ENCODE results near the gene TMEM222. TPM values are rescaled to one million over a fixed set of nuclear protein-coding genes. Genes with fewer than 3 reads are reported as not detected.

Gene TMEM222
- total RNA-seq, 1 experiment from 2014 or later, result 34.8 TPM

DNA sequence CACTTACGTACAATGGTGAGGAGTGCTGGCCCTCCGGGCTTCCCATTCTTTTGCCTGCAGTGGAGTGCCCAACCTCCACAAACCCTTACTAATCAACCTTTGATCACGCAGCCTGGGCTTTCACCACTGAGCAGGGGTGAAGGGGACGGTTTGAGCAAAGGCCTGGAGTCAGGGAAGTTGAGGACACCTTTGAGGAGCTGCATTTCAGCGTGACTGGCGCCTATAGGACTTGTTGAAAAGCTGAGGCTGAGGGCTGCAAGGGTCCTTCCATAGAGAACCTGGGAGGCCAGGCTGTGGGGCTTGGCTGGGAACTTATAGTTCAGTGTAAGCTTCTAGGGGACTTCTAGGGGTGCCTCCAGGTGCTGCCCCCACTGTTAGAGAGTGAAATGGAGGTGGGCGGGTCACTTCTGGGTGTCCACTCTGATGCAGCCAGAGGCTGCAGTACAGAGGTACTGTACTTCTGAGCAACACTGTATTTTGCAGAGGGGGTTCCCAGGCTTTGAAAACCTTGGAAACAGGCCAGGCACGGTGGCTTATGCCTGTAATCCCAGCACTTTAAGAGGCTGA, 29.7 kb downstream of the TMEM222 start:
- in situ Hi-C loops (cut with HindIII; ENCODE audit: low pct_unique_long_range_greater_than_20kb, low sequenced_read_pairs), result no loop called here
- DNase-seq (ENCODE audit: low read depth), result no peak

DNA sequence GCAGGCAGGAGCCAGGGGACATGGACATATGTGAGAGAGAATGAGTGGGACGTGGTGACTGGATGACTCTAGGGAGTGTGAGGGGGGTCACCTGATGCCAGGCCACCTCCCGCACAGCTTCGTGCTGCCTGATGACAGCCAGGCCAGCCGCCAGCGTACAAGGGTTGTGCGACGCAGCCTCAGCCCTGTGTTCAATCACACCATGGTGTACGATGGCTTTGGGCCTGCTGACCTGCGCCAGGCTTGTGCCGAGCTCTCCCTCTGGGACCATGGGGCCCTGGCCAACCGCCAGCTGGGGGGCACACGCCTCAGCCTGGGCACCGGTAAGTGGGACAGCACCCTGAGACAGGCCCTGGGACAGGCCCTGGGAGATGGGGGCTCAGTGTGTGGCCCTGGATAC, 31.2 kb downstream of the TMEM222 start:
- DNase-seq (ENCODE audit: low read depth), result no peak
- in situ Hi-C loops (cut with HindIII; ENCODE audit: low pct_unique_long_range_greater_than_20kb, low sequenced_read_pairs), result no loop called here

DNA sequence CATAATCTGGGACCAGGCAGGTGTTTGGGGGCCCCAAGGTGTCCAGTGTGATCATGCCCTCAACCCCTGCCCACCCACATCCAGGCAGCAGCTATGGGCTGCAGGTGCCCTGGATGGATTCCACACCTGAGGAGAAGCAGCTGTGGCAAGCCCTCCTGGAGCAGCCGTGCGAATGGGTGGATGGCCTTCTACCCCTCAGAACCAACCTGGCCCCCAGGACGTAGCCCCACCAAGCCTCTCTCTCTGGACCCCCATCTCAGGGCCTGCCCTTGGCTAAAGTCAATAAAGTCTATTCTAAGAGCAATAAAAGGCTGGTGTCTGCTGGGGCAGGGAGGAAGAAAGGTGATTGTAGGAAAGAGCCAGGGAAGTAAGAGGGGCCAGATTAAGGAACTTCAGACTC, 31.7 kb downstream of the TMEM222 start:
- in situ Hi-C loops (cut with HindIII; ENCODE audit: low pct_unique_long_range_greater_than_20kb, low sequenced_read_pairs), result no loop called here
- no peak for DNase-seq (ENCODE audit: low read depth)

DNA sequence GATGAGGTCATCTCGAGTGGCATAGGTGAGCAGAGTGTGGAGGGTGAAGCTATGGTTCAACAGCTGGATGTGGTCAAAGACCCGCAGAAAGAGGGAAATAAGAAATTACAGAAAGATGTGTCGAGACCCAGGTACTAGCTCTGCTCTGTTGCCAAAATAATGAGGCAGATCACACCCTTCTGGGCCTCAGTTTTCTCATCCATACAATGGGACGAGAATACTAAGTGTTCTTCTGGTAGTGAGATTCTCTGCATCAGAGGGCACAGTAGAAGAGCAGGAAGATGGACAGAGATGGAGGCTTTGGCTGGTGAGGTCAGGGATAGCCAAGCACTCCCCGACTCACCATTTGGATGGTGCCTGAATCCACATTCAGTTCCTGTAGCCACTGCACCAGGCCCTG, 33.7 kb downstream of the TMEM222 start:
- in situ Hi-C loops (cut with HindIII; ENCODE audit: low pct_unique_long_range_greater_than_20kb, low sequenced_read_pairs), result no loop called here
- no peak for DNase-seq (ENCODE audit: low read depth)

DNA sequence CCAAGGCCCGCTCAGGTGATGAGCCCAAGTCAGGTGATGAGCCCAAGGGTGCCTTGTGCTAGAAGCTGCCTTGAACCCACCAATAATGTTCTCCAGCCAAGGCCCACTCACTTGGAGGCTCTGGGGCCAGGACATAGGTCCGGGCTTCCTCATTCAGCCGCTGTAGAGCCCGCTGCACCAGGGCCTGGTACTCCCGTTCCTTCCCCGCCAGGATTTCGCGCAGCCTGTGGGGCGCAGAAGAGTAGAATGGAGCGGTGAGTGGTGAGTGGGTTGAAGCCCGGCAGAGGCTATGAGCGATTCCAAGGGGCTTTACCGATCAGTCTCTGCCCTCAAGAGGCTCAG, 34.3 kb downstream of the TMEM222 start:
- no peak for DNase-seq (ENCODE audit: low read depth)
- in situ Hi-C loops (cut with HindIII; ENCODE audit: low pct_unique_long_range_greater_than_20kb, low sequenced_read_pairs), result no loop called here

DNA sequence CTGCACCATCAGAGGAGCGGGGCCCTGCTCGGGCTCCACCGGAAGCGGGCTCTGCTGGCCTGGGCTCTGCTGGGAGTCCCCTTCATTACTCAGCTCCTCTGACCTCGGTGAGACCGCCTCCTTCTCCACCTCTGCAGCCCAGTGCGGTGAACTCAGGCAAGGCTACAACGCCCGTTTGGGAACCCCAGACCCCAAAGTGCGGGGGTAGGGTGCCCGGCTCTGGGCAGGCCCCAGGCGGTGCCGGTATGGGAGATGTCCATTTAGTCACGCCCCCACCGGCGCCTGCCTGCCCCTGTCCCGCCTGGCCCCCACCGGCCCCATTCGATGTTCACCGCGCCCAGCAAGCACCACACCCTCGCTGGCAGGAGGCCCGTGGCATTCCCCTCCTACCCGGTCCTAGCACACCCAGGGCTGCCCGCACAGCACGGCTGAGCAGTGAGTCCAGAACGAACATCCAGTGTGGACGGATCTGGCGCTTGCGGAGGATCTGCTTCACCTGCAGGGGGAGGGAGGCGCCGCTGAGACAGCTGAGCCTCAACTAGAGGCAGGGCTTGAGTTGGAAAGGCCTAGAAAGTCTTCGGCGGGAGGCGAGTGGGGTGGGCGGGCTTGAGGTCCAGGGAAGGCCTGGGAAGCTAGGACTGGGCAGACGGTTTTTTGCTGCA, 34.8 kb downstream of the TMEM222 start:
- in situ Hi-C loops (cut with HindIII; ENCODE audit: low pct_unique_long_range_greater_than_20kb, low sequenced_read_pairs), result no loop called here
- no peak for DNase-seq (ENCODE audit: low read depth)

DNA sequence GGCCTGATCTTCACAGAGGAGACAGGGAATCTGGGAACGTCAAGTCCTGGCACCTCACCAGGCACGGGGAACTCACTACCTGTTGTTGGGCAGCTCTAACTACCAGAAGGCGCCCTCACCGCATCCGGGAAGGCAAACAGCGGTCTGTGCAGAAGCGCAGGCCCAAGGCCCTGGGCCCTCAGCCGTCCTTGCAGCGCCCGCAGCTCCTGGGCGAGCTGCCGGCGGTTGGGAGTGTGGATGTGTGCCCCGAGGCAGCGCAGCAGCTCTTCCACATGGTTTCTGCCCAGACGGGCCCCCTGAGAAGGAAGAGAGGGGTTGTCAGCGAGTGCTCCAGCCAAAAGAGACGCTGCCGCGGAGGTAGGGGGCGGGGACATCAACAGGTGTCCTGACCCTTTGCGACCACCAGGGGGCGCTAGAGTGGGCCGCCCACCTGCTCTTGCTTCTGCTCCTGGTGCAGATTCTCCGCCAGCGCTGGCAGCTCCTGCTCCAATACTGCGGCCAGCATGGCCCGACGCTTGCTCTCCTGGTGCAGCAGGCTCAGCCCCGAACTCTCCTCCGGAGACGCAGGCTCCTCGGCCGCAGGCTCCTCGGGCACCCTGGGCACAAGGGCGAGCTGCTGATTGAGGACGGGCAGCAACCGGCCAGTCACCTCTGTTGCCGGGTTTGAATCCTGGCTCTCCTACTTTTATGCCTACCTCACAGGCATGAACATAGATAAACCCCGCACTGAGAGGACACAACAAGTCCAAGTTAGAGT, 35.5 kb downstream of the TMEM222 start:
- in situ Hi-C loops (cut with HindIII; ENCODE audit: low pct_unique_long_range_greater_than_20kb, low sequenced_read_pairs), result no loop called here
- DNase-seq (ENCODE audit: low read depth), result peak; percentile 51

DNA sequence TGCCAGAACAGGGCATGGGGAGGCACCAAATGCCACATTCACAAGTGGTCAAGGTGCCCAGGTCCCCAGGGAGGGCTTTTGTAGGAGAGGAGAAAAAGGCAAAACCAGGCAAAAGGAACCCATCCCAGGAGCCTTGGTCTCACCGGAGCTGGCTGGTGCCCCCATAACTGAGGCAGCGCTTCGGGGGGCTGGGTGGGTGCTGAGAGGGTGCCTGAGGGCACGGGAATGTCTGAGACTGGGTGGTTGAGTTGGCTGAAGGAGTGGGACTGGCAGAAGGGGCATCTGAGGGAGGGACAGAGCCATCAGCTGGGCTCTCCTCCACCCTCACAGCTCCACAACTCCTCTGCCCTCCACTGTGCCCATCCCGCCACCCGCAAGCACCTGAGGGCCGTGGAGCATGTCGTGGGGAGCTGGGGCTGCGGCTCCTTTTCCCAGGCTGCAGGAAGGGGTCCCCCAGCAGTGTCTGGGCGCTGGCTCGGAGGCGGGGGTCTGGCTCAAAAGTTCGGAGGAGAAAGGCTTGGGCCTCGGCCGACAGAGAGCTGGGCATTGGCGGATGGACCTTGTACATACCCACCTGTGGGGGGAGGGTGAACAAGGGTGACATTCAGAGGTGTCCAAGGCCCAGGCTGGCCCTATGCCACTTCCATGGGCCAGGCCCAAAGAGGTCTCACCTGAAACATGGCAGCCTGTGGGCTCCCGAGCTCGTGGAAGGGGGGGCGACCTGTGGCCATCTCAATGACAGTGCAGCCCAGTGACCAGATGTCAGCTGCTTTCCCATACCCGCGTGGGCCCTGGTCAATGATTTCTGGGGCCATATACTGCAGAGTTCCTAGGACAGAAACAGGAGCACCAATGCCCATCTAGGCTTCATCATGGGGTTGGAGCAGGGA, 36.3 kb downstream of the TMEM222 start:
- in situ Hi-C loops (cut with HindIII; ENCODE audit: low pct_unique_long_range_greater_than_20kb, low sequenced_read_pairs), result no loop called here
- no peak for DNase-seq (ENCODE audit: low read depth)

DNA sequence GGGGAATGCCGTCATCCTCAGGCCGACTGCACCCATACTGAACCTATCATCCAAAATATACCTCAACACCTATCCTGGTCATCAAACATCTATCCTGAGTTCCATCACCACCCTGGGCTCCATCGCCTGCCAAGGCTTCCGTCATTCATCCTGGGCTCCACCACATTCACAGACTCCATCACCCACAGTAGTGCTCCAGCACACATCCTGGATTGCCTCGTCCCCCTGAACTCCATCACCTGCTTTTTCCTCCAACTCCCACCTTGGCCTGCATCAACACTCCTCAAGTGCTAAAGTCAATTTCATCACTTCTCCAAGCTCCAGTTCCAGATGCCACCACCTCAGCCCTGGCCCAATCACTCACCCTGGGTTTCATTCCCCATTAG, 37.0 kb downstream of the TMEM222 start:
- DNase-seq (ENCODE audit: low read depth), result no peak
- in situ Hi-C loops (cut with HindIII; ENCODE audit: low pct_unique_long_range_greater_than_20kb, low sequenced_read_pairs), result no loop called here

DNA sequence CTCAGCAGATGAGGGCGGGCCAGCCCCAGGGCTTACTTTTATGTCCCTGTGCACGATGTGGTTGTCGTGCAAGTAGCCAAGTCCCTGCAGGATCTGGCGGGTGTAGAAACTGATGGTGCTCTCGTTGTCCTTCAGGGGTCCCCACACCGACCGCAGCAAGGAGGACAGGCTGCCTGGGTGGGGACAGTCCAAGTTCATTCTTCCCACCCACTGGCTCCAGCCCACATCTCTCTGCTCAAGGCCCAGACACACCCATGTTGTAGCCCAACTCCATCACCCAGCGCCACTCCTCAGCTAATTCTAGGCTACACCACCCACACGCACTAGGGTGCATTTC, 37.8 kb downstream of the TMEM222 start:
- DNase-seq (ENCODE audit: low read depth), result no peak

DNA sequence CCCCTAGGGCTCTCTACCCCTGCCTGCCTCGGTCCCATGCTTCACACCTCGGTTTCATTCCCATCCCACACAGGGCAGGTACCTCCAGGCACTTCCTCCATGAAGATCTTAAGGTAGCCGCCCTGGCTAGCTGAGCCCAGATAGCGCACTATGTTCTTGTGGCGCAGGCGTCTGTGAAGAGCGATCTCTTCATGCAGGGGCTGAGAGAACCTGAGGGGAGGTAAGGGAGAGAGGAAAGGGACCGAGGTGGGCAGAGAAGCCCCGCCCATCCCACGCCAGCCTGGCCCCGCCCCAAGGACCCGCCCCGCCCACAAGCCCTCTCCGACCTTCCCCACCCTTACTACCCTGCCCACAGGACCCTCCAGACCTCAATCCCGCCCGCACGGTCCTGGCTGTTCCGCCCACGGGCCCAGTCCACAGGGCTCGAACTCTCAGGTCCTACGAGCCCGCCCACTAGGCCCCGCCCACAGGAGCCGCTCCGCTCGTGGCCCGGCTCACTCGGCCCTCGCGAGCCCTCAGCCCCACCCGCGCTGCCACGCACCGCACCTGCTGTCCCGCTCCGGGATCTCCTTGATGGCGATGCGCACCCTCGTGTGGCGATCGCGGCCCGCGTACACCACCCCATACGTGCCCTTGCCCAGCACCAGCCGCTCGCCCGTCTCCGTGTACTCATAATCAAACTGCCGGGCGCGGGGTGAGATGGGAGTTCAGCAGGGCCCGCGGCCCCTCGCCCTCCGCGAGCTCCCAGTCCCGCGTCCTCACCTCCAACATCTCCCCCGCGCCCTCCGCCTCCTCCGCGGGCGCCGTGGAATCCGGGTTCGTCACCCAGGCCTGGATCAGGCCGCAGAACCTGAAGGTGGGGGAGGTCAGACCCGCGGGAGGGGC, 38.4 kb downstream of the TMEM222 start:
- DNase-seq (ENCODE audit: low read depth), result no peak
- in situ Hi-C loops (cut with HindIII; ENCODE audit: low pct_unique_long_range_greater_than_20kb, low sequenced_read_pairs), result no loop called here

More for the DNA sequence above, 37.8 kb downstream of the TMEM222 start:
- in situ Hi-C loops (cut with HindIII; ENCODE audit: low pct_unique_long_range_greater_than_20kb, low sequenced_read_pairs), result no loop called here

DNA sequence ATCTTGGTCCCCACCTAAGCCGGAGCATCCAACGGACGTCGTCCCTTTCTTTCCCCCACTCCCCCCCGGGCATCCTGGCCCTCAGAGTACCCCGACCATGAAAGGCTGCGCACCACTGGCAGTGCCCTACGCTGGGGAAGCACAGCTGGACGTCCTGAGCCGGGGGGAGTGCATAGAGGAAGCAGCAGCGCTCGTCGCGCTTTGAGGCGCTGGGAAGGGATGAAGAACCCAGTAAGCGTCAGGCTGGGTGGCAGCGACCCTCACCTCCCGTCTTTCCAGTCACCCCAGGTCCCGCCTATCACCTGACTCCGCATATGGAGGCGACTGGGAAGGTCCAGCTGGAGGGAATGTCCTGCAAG, 39.1 kb downstream of the TMEM222 start:
- in situ Hi-C loops (cut with HindIII; ENCODE audit: low pct_unique_long_range_greater_than_20kb, low sequenced_read_pairs), result no loop called here
- DNase-seq (ENCODE audit: low read depth), result no peak

DNA sequence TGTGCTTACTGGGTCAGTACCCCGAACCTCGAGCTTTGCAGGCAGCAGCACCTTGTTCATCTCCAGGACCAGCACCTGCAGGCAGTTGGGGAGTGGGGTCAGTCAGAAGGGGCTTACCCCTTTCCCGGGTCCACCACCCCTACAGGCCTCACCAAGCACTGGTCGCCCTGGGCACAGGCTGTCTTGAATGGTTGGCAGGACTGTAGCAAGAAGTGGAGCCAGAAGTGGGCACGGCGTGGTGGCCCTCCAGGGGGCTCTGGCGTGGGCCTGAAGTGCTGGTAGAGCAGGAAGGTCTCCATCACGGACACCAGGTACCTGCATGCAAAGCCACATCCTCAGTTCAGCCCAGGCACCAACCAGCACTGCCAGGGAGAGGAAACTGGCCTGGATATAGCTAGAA, 39.6 kb downstream of the TMEM222 start:
- in situ Hi-C loops (cut with HindIII; ENCODE audit: low pct_unique_long_range_greater_than_20kb, low sequenced_read_pairs), result no loop called here
- DNase-seq (ENCODE audit: low read depth), result no peak

DNA sequence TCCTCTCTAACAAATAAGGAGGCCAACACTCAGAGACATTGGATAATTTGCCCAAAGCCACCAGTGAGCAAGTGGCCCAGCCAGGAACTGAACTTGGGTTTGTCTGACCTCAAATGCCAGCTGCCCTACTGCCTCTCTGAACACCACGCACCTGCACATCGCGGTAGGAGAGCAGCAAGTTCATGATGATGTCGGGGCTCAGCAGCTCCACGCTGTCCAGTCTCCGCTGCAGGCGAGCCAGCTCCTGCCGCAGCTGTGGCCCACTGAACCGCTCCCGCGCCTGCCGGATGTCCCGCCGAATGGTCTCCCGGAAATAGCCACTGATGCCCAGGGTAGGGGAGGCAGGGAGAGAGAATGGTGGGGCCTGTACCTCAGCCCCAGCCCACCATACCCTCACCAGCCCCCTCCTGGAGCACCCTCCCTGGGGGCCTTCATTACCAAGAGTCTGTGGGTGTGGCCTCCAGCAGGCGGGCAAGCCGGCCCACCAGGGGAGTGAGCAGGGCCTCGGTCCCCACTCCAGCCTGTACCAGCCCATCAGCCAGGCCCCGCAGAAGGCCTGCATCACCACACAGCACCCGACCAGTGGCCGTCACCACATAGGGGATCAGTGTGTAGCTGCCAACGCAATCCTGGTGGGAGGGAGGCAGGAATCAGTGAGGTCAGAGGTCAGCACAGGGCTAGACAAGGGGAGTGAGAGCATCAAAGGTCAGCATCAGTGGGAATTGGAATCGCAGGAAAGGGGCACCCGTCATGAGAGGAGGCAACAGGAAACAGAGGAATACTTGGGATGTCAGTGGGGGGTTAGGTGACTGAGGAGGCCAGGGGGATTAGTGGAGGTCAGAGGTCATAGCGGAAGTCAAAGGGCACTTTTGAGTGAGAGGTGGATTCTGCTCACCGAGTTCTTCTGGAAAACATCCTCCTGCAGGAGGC, 42.1 kb downstream of the TMEM222 start:
- in situ Hi-C loops (cut with HindIII; ENCODE audit: low pct_unique_long_range_greater_than_20kb, low sequenced_read_pairs), result no loop called here
- DNase-seq (ENCODE audit: low read depth), result no peak

DNA sequence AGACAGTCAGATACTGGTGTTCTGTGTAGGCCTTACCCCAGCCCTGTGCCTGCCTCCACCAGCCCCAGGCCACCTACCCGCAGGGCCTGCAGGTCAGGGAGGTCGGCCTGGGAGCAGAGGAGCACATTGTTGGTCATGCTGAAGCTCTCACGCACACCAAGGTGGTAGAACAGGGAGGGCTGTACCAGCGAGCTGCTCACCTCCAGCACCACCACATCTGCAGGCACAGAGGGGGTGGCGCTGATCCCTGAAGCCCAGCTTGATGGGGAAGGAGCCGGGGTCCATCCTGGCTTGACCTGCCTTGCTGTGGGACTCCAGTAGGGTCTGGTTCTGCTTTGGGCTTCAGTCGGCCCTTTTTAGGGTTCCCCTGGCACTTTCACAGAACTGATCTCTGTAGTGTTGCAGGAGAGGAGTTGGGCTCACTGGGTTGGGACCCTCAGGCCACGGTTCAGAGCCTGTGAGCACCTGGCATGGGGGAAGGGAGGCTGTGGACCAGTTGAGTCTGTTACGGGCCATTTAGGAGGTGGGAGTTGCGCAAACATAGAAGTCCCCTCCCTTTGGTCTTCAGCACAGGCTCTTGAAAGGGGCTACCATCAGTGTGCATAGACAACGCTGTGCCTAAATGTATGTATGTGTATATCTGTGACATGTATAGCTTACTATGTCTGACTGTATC, 42.9 kb downstream of the TMEM222 start:
- in situ Hi-C loops (cut with HindIII; ENCODE audit: low pct_unique_long_range_greater_than_20kb, low sequenced_read_pairs), result no loop called here
- DNase-seq (ENCODE audit: low read depth), result no peak

DNA sequence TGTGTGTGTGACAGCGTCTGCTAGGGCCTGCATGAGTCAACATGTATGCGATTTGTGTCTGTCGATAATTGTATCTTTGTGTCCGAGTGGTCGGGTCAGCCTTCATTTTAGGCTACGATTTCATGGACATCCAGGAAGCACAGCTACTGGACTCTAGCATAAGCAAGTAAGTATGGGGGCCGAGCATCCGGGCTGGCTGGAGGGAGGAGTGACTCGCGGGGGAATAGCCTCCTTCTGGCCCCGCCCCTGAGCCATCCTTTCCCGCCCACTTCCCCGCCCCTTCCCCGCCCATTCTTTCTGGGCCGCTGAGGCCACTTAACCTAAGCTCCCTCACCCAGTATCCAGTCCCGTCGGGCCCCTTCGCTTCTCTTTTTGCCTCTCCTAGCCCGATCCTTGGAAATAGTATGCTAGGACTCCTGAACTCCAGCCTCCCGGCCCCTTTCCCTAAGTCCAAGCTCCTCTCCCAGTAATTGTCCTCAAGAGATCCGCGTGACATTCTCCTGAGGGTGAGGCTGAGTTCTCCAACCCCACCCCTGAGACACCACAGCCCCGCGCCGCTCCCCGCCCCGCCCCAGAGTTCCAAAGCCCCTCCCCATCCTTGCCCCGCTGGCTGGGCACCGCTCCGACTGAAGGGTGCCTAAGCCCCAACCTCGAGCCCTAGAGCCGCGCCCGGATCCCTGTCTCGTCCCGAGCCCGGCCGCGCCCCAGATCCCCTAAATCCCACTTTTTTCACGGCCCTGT, 43.6 kb downstream of the TMEM222 start:
- DNase-seq (ENCODE audit: low read depth), result peak; percentile 89
- in situ Hi-C loops (cut with HindIII; ENCODE audit: low pct_unique_long_range_greater_than_20kb, low sequenced_read_pairs), result no loop called here
